Breast epithelium (tissue), 3 donors: Measurements from ENCODE around the gene EFCAB8.

ENCODE experiments used
- CTCF ChIP-seq, 3 donors: fragments of 450-650 bp; IDR thresholded peaks; one replicate each; pipeline ENCODE4 v1.5.1; 2016 to 2017; ENCODE audit warnings: antibody characterized with exemption in 3 of 3, mild to moderate bottlenecking in 3 of 3, moderate library complexity in 3 of 3
- POLR2A ChIP-seq: fragments of 450-650 bp; IDR thresholded peaks from one replicate; pipeline ENCODE4 v1.6.1; 2016; ENCODE audit warnings: antibody characterized with exemption, mild to moderate bottlenecking, moderate library complexity
- POLR2AphosphoS5 ChIP-seq, 3 donors: sonication (generic); formaldehyde crosslinking; IDR thresholded peaks; one replicate each; pipeline ENCODE4 v1.6.1; 2017; ENCODE audit warnings: antibody characterized with exemption in 3 of 3

GRCh38 chr20:32848846-32849245, 9.9 kb upstream of the EFCAB8 start:
- TF ChIP-seq CTCF (IDR thresholded peaks at IDR 0.05) (no peak), POLR2AphosphoS5 (IDR thresholded peaks at IDR 0.05) (no peak), POLR2A (no peak)
